Measurements from ENCODE around the gene WDR27.

- TF ChIP-seq TOX (CRISPR knock-in tag; IDR thresholded peaks at IDR 0.05; ENCODE audit: borderline replicate concordance): no peak
- no peak for TF ChIP-seq TCF4 (CRISPR knock-in tag; IDR thresholded peaks at IDR 0.05; ENCODE audit: borderline replicate concordance)
- TF ChIP-seq ZFP3 (CRISPR knock-in tag; IDR thresholded peaks at IDR 0.05): no peak
- no peak for TF ChIP-seq PATZ1 (CRISPR knock-in tag; IDR thresholded peaks at IDR 0.05; ENCODE audit: borderline replicate concordance)
- TF ChIP-seq ARNTL (CRISPR knock-in tag; IDR thresholded peaks at IDR 0.05; ENCODE audit: borderline replicate concordance, low read depth): no peak
- TF ChIP-seq ZC3H10 (CRISPR knock-in tag; IDR thresholded peaks at IDR 0.05): no peak
These were observed 12.8 kb upstream of the WDR27 start for GRCh38 chr6:169714595-169714994.
